ENCODE data around the gene ADAM33. TPM values are rescaled to one million over a fixed set of nuclear protein-coding genes. Genes with fewer than 3 reads are reported as not detected.

ADAM33 gene
- total RNA-seq, 1 experiment from 2014 or later, result not detected

DNA sequence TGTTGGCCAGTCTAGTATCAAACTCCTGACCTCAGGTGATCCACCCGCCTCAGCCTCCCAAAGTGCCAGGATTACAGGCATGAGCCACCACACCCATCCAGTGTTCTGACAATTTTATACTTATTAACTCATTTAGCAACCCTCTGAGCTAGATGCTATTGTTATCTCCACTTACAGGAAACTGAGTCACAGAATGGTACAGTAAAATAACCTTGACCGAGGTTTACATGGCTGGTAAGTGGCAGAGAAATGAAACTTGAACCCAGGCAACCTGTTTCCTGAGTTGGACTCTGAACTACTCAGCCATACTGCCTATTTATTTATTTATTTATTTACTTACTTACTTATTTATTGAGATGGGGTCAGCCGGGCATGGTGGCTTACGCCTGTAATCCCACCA is 37.2 kb upstream of the ADAM33 start:
- H3K4me1 ChIP-seq (ENCODE audit: control insufficient read depth in 1 of 2, insufficient read depth in 2 of 2, low read length in 2 of 2), result 0 out of 4 replicates have a peak, but pooled peaks cover 0 to 4% of the 10 kb centered on the region in 2 experiments
- no peak overlapping the region for H3K4me3 ChIP-seq (replicated peaks in 1 of 2; ENCODE audit: low read depth in 1 of 2, low read length in 2 of 2)
- H3K27me3 ChIP-seq (ENCODE audit: insufficient read depth, low read length), result peaks cover 7% of the 10 kb centered on the region
- ChIA-PET POLR2A (no interaction called here), RAD21 (ENCODE audit: low non-redundant PET in 1 of 2, low total read pairs in 2 of 2, uncharacterized antibody in 2 of 2, unreplicated experiment in 2 of 2) (no interaction called here), CTCF (interaction anchor here (2.1 to 2.5 kb wide), 2 partner anchors 8 to 11 kb away, joined by 7 to 8 read pairs; no protein-coding TSS in a partner anchor)
- no peaks in the 10 kb centered on the region for H3K36me3 ChIP-seq (ENCODE audit: control insufficient read depth in 1 of 2, insufficient read depth in 2 of 2, low read length in 2 of 2)
- H3K4me2 ChIP-seq (ENCODE audit: low read length), result no peak overlapping the region
- H2AFZ ChIP-seq (ENCODE audit: low read depth, low read length, poor library complexity, severe bottlenecking), result no peak overlapping the region
- intact Hi-C loops (cut with micrococcal nuclease), result loop anchor here (5.0 kb wide), 1 partner anchor 373 kb away; no protein-coding TSS in a partner anchor
- ATAC-seq, result no peak
- H3K79me2 ChIP-seq (ENCODE audit: insufficient read depth, low read length), result no peaks in the 10 kb centered on the region
- no TSS peak for BruUV-seq (replicated peaks)
- TF ChIP-seq ZFX (IDR thresholded peaks at IDR 0.05) (no peak), ELF1 (IDR thresholded peaks at IDR 0.05; ENCODE audit: borderline replicate concordance, low read depth) (no peak), CEBPB (IDR thresholded peaks at IDR 0.05; ENCODE audit: low read depth) (no peak), SIN3A (IDR thresholded peaks at IDR 0.05; ENCODE audit: low read depth) (no peak), POLR2A (IDR thresholded peaks at IDR 0.05; ENCODE audit: borderline replicate concordance, extremely low read depth, insufficient read depth, insufficient read length) (no peak), EZH2 (IDR thresholded peaks at IDR 0.05) (no peak), EGR1 (IDR thresholded peaks at IDR 0.05; ENCODE audit: low read depth) (no peak), POLR2AphosphoS5 (IDR thresholded peaks at IDR 0.05; ENCODE audit: low read depth, low read length) (no peak), SRF (IDR thresholded peaks at IDR 0.05; ENCODE audit: low read depth) (no peak), TCF7L2 (IDR thresholded peaks at IDR 0.05; ENCODE audit: borderline replicate concordance, extremely low read depth, insufficient read depth, insufficient read length) (no peak), SP1 (IDR thresholded peaks at IDR 0.05; ENCODE audit: low read depth) (no peak), YY1 (IDR thresholded peaks at IDR 0.05; ENCODE audit: extremely low read depth, insufficient replicate concordance, low read depth, low read length) (no peak)
- TF ChIP-seq, protein P1, sequence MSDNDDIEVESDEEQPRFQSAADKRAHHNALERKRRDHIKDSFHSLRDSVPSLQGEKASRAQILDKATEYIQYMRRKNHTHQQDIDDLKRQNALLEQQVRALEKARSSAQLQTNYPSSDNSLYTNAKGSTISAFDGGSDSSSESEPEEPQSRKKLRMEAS (IDR thresholded peaks at IDR 0.05), result no peak
- TF ChIP-seq, protein P2, sequence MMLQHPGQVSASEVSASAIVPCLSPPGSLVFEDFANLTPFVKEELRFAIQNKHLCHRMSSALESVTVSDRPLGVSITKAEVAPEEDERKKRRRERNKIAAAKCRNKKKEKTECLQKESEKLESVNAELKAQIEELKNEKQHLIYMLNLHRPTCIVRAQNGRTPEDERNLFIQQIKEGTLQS (IDR thresholded peaks at IDR 0.05), result no peak
- TF ChIP-seq, protein P3, sequence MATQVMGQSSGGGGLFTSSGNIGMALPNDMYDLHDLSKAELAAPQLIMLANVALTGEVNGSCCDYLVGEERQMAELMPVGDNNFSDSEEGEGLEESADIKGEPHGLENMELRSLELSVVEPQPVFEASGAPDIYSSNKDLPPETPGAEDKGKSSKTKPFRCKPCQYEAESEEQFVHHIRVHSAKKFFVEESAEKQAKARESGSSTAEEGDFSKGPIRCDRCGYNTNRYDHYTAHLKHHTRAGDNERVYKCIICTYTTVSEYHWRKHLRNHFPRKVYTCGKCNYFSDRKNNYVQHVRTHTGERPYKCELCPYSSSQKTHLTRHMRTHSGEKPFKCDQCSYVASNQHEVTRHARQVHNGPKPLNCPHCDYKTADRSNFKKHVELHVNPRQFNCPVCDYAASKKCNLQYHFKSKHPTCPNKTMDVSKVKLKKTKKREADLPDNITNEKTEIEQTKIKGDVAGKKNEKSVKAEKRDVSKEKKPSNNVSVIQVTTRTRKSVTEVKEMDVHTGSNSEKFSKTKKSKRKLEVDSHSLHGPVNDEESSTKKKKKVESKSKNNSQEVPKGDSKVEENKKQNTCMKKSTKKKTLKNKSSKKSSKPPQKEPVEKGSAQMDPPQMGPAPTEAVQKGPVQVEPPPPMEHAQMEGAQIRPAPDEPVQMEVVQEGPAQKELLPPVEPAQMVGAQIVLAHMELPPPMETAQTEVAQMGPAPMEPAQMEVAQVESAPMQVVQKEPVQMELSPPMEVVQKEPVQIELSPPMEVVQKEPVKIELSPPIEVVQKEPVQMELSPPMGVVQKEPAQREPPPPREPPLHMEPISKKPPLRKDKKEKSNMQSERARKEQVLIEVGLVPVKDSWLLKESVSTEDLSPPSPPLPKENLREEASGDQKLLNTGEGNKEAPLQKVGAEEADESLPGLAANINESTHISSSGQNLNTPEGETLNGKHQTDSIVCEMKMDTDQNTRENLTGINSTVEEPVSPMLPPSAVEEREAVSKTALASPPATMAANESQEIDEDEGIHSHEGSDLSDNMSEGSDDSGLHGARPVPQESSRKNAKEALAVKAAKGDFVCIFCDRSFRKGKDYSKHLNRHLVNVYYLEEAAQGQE (IDR thresholded peaks at IDR 0.05; ENCODE audit: low read depth), result no peak
- TF ChIP-seq, protein P4, sequence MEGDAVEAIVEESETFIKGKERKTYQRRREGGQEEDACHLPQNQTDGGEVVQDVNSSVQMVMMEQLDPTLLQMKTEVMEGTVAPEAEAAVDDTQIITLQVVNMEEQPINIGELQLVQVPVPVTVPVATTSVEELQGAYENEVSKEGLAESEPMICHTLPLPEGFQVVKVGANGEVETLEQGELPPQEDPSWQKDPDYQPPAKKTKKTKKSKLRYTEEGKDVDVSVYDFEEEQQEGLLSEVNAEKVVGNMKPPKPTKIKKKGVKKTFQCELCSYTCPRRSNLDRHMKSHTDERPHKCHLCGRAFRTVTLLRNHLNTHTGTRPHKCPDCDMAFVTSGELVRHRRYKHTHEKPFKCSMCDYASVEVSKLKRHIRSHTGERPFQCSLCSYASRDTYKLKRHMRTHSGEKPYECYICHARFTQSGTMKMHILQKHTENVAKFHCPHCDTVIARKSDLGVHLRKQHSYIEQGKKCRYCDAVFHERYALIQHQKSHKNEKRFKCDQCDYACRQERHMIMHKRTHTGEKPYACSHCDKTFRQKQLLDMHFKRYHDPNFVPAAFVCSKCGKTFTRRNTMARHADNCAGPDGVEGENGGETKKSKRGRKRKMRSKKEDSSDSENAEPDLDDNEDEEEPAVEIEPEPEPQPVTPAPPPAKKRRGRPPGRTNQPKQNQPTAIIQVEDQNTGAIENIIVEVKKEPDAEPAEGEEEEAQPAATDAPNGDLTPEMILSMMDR (IDR thresholded peaks at IDR 0.05 in 2 of 3, conservative IDR thresholded peaks at IDR 0.05 in 1 of 3; ENCODE audit: borderline replicate concordance in 1 of 3, insufficient read depth in 1 of 3, low read depth in 2 of 3, low read length in 2 of 3), result no peak
- TF ChIP-seq, protein P5, sequence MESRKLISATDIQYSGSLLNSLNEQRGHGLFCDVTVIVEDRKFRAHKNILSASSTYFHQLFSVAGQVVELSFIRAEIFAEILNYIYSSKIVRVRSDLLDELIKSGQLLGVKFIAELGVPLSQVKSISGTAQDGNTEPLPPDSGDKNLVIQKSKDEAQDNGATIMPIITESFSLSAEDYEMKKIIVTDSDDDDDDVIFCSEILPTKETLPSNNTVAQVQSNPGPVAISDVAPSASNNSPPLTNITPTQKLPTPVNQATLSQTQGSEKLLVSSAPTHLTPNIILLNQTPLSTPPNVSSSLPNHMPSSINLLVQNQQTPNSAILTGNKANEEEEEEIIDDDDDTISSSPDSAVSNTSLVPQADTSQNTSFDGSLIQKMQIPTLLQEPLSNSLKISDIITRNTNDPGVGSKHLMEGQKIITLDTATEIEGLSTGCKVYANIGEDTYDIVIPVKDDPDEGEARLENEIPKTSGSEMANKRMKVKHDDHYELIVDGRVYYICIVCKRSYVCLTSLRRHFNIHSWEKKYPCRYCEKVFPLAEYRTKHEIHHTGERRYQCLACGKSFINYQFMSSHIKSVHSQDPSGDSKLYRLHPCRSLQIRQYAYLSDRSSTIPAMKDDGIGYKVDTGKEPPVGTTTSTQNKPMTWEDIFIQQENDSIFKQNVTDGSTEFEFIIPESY (IDR thresholded peaks at IDR 0.05; ENCODE audit: extremely low read depth, insufficient replicate concordance, low read length), result no peak
- H3K9me3 ChIP-seq (ENCODE audit: control insufficient read depth in 1 of 2, insufficient read depth in 1 of 2, low read depth in 1 of 2, low read length in 2 of 2), result no peaks in the 10 kb centered on the region
- no peaks in the 10 kb centered on the region for H4K20me1 ChIP-seq (ENCODE audit: insufficient read depth)
- no peaks in the 10 kb centered on the region for H3K9me2 ChIP-seq (ENCODE audit: insufficient read depth)
- H3K27ac ChIP-seq (ENCODE audit: low read depth, low read length), result no peak overlapping the region
- H3K9ac ChIP-seq (ENCODE audit: low read length), result no peak overlapping the region
- no peak for DNase-seq (ENCODE audit: low read depth, low spot score)

Measured in HCT116 (cell line).